Natural killer cell (primary cell): ENCODE data around the gene ILKAP. TPM values are rescaled to one million over a fixed set of nuclear protein-coding genes. Genes with fewer than 3 reads are reported as not detected.

Source experiments
- ATAC-seq, 3 donors: fragments of 150-1000 bp in 2 of 3; fragments of 200-7000 bp in 1 of 3; cut with Tn5 transposase; 1 replicate in 1 of 3; 2 replicates in 2 of 3; pipeline ENCODE4 v1.10.0; 2021; ENCODE audit warnings: mild to moderate bottlenecking in 2 of 3, moderate library complexity in 2 of 3
- DNase-seq, 2 donors: peaks; one replicate each; pipeline versions ENCODE4 v3.0.0 to v3.0.0-alpha.2; 2013 to 2021; ENCODE audit warnings: mixed read lengths in 1 of 2
- H3K27ac ChIP-seq: one replicate; pipeline ENCODE4 v1.5.1; 2013; ENCODE audit warnings: mild to moderate bottlenecking, low read length
- H3K27me3 ChIP-seq: one replicate; pipeline ENCODE4 v1.6.1; 2013; ENCODE audit warnings: low read length; ENCODE audit not compliant: control insufficient read depth, insufficient read depth
- H3K36me3 ChIP-seq: one replicate; pipeline ENCODE4 v1.6.1; 2013; ENCODE audit warnings: low read length; ENCODE audit not compliant: control insufficient read depth, insufficient read depth
- H3K4me1 ChIP-seq: one replicate; pipeline ENCODE4 v1.6.1; 2013; ENCODE audit warnings: low read length; ENCODE audit not compliant: control insufficient read depth, insufficient read depth
- H3K4me3 ChIP-seq: one replicate; pipeline ENCODE4 v1.5.1; 2013; ENCODE audit warnings: low read length
- H3K9me3 ChIP-seq: one replicate; pipeline ENCODE4 v1.6.1; 2013; ENCODE audit warnings: low read length; ENCODE audit not compliant: control insufficient read depth, insufficient read depth
- H3K27ac Mint-ChIP-seq, 2 donors: one replicate each; pipeline ENCODE4 v1.8.0; 2022; ENCODE audit warnings: mild to moderate bottlenecking in 2 of 2, mixed read lengths in 2 of 2, moderate library complexity in 1 of 2
- H3K27me3 Mint-ChIP-seq, 2 donors: one replicate each; pipeline ENCODE4 v1.8.0; 2022; ENCODE audit warnings: low read depth in 2 of 2, mixed read lengths in 2 of 2
- H3K36me3 Mint-ChIP-seq: one replicate; pipeline ENCODE4 v1.8.0; 2022; ENCODE audit warnings: mixed read lengths
- H3K4me1 Mint-ChIP-seq, 2 donors: one replicate each; pipeline ENCODE4 v1.8.0; 2022; ENCODE audit warnings: mixed read lengths in 2 of 2
- H3K4me3 Mint-ChIP-seq: one replicate; pipeline ENCODE4 v1.8.0; 2022; ENCODE audit warnings: mild to moderate bottlenecking, moderate library complexity, mixed read lengths
- H3K9me3 Mint-ChIP-seq, 2 donors: one replicate each; pipeline ENCODE4 v1.8.0; 2022; ENCODE audit warnings: mixed read lengths in 2 of 2
- WGBS: methylation state at CpG from one replicate; pipeline ENCODE4 v1.1.7; 2013; ENCODE audit warnings: missing lambda C conversion rate; ENCODE audit not compliant: insufficient coverage; 5-methylcytosine and 5-hydroxymethylcytosine counted together
- intact Hi-C: fragments of 100-400 bp; cut with micrococcal nuclease; formaldehyde crosslinking; loops from one replicate; pipeline ENCODE4 v1.14.2; 2022
- total RNA-seq, 4 donors: library from RNA; stranded (reverse); fragments of 120-200 nt in 1 of 4; gene quantifications; one replicate each; pipeline versions ENCODE4 v1.2.3 to v1.2.4, GENCODE V29; 2013 to 2022
- TF ChIP-seq, protein P1 (sequence below): fragments of 200-600 bp; IDR thresholded peaks from one replicate; pipeline ENCODE4 v1.8.0; 2022; ENCODE audit warnings: antibody characterized with exemption

ILKAP gene
- total RNA-seq, 3 donors from 2014 or later (not counting 1 experiment from before 2014, with no cell fraction given): 146 to 200 (median 183) TPM

DNA sequence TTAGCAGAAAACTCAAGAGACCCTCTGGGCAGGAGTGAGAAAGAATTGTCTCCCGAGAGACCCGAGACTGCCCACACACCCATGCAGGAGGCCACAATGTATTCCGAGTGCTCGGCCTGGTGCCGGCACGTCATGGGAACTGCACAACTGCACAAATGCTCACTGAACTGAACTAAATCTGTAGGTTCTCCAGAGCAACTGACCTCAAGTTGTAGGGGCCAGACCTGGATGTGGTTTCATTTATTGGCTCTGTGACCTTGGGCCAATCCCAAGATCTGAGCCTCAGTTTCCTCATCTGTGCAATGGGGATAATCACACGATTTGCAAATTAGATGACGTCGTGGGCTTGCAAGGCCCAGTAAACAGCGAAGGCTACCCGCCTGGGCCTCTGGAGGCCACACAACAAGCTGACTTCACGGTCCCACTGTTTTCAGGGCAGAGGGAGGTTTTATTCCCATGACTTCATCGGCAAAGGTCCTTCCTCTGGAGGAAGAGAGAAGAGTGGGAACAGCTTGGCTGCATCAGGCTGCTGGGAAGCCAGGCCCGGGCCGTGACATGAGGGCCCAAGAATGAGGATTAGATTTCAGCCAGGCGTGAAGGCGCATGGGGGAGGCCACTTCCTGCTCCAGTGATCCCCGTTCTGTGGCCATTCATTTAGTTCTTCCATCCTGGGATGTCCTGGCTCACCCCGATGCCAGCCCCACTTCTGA, 48.3 kb downstream of the ILKAP start:
- intact Hi-C loops: no loop called here

DNA sequence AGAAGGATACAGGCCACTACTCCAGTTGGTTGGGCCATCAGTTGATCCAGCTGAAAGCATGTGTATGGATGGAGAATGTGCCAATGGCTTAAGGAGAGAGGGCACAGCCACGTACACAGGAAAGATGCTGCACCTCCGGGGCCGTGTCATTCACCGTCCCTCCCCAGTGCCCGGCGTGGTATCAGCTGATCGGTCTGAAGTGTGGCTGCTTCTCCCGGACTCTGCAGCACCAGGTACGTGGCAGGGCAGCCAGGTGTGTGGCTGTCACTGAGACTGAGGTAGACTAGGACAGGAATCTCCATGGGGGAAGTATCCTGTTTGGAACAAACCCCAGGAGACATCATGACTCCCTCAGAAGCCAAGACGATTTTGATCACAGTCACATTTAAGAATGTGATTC, 48.9 kb downstream of the ILKAP start:
- ATAC-seq (no peak), DNase-seq (no peak)
- intact Hi-C loops: no loop called here
- Histone ChIP-seq H3K27me3 (peaks cover 5% of the 10 kb centered on the region), H3K9me3 (no peaks in the 10 kb centered on the region), H3K4me3 (no peak overlapping the region), H3K4me1 (peaks cover 12% of the 10 kb centered on the region), H3K27ac (no peak overlapping the region), H3K36me3 (no peaks in the 10 kb centered on the region)
- no peak overlapping the region for H3K27ac Mint-ChIP-seq
- H3K4me3 Mint-ChIP-seq: no peak overlapping the region
- no peaks in the 10 kb centered on the region for H3K9me3 Mint-ChIP-seq
- no peaks in the 10 kb centered on the region for H3K36me3 Mint-ChIP-seq
- H3K27me3 Mint-ChIP-seq: peaks cover 0 to 5% of the 10 kb centered on the region in 2 donors
- WGBS: 95% methylated on average over 10 of the region's 10 CpGs
- peaks cover 5% of the 10 kb centered on the region in 2 donors for H3K4me1 Mint-ChIP-seq
- TF ChIP-seq, protein P1, sequence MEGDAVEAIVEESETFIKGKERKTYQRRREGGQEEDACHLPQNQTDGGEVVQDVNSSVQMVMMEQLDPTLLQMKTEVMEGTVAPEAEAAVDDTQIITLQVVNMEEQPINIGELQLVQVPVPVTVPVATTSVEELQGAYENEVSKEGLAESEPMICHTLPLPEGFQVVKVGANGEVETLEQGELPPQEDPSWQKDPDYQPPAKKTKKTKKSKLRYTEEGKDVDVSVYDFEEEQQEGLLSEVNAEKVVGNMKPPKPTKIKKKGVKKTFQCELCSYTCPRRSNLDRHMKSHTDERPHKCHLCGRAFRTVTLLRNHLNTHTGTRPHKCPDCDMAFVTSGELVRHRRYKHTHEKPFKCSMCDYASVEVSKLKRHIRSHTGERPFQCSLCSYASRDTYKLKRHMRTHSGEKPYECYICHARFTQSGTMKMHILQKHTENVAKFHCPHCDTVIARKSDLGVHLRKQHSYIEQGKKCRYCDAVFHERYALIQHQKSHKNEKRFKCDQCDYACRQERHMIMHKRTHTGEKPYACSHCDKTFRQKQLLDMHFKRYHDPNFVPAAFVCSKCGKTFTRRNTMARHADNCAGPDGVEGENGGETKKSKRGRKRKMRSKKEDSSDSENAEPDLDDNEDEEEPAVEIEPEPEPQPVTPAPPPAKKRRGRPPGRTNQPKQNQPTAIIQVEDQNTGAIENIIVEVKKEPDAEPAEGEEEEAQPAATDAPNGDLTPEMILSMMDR: no peak

More for the DNA sequence above, 48.3 kb downstream of the ILKAP start:
- Histone ChIP-seq H3K36me3 (no peaks in the 10 kb centered on the region), H3K4me3 (no peak overlapping the region), H3K4me1 (peaks cover 18% of the 10 kb centered on the region), H3K9me3 (no peaks in the 10 kb centered on the region), H3K27me3 (peaks cover 10% of the 10 kb centered on the region), H3K27ac (no peak overlapping the region)
- Mint-ChIP-seq H3K27ac (no peak overlapping the region), H3K36me3 (no peaks in the 10 kb centered on the region), H3K4me3 (no peak overlapping the region), H3K9me3 (no peaks in the 10 kb centered on the region), H3K27me3 (peaks cover 0 to 7% of the 10 kb centered on the region in 2 donors), H3K4me1 (peaks cover 7 to 10% of the 10 kb centered on the region in 2 donors)
- DNase-seq: no peak
- ATAC-seq: no peak
- WGBS: 88% methylated on average over 19 of the region's 19 CpGs
- TF ChIP-seq, protein P1: no peak

DNA sequence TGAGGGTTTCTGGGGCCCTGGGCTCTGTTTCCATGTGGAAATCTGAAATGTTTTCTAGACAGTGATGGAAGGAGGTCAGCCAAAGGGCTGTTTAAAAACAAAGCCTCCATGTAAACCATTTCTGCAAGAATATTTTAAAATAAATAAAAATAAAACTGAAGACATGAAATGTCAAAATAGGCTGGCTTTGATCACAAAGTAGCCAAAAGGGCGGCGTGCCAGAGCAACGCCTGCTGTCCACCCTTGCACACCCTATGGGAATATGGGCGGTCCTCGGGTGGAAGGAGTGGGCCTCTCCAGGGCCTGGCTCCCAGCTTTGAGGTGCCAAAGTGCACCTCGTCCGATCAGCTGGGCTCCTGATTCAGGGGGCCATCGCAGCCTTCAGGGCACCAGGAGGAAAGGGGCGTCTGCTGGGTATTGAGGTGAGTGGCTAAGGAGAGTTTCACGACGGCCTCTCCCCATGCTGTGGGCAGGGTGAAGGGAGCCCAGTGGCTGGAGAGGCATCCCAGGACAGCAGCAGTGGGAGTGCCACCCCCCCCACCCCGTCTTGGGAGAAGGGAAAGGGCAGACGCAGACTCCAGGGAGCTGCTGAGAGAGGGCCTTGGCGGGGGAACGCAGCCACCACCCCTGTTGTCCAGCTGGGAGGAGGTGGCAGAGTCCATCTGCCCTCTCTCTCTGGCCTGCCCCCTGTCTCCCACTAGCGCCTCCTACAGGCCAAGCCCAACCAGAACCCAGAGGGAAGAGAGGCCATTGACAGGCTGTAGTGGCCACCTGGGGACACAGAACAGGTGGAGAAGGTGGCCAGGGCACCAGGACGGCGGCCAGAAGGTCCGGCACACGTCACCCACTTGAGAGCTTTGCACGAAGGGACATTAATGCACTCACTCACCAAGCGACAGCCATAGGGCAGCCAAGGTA, 50.5 kb downstream of the ILKAP start:
- Histone ChIP-seq H3K9me3 (no peaks in the 10 kb centered on the region), H3K27me3 (no peaks in the 10 kb centered on the region), H3K36me3 (no peaks in the 10 kb centered on the region), H3K4me1 (peaks cover under 1% of the 10 kb centered on the region), H3K27ac (no peak overlapping the region), H3K4me3 (no peak overlapping the region)
- Mint-ChIP-seq H3K27me3 (no peaks in the 10 kb centered on the region), H3K27ac (no peak overlapping the region), H3K4me1 (no peaks in the 10 kb centered on the region), H3K36me3 (no peaks in the 10 kb centered on the region), H3K4me3 (no peak overlapping the region), H3K9me3 (no peaks in the 10 kb centered on the region)
- TF ChIP-seq, protein P1: no peak
- WGBS: 89% methylated on average over 22 of the region's 22 CpGs
- ATAC-seq (no peak), DNase-seq (no peak)
- intact Hi-C loops: no loop called here
